ENCODE results near the gene PPP1R3F.
A peak's percentile ranks its signal among the peaks of the same experiment; 100 is the strongest.

PPP1R3F gene

DNA sequence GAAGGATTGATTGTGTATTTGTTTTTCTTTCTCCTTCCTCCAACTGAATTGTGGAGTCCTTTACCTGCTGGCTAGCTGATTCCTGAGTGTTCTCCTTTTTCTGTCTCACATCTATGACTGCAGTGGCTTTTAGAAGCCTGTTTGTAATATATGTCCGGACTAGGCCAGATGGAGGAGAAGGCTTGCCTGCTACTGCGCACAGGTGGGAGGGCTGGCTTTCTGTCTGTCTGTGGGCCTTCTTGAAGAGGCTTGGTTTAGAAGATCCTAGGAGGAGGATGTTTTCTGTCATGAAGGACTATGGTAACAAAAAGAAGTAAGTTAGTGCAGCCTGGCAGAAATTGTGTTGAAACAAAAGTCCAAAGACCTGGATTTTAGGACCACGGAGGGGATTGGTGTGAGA, 8.5 kb downstream of the PPP1R3F start:
- TF ChIP-seq ZNF8 (CRISPR knock-in tag; IDR thresholded peaks at IDR 0.05) (no peak), ZFP30 (CRISPR knock-in tag; IDR thresholded peaks at IDR 0.05) (no peak), TOX (CRISPR knock-in tag; IDR thresholded peaks at IDR 0.05; ENCODE audit: borderline replicate concordance) (no peak), SNAI2 (CRISPR knock-in tag; IDR thresholded peaks at IDR 0.05) (no peak), TCF4 (CRISPR knock-in tag; IDR thresholded peaks at IDR 0.05; ENCODE audit: borderline replicate concordance) (no peak)
- TF ChIP-seq, protein P1, sequence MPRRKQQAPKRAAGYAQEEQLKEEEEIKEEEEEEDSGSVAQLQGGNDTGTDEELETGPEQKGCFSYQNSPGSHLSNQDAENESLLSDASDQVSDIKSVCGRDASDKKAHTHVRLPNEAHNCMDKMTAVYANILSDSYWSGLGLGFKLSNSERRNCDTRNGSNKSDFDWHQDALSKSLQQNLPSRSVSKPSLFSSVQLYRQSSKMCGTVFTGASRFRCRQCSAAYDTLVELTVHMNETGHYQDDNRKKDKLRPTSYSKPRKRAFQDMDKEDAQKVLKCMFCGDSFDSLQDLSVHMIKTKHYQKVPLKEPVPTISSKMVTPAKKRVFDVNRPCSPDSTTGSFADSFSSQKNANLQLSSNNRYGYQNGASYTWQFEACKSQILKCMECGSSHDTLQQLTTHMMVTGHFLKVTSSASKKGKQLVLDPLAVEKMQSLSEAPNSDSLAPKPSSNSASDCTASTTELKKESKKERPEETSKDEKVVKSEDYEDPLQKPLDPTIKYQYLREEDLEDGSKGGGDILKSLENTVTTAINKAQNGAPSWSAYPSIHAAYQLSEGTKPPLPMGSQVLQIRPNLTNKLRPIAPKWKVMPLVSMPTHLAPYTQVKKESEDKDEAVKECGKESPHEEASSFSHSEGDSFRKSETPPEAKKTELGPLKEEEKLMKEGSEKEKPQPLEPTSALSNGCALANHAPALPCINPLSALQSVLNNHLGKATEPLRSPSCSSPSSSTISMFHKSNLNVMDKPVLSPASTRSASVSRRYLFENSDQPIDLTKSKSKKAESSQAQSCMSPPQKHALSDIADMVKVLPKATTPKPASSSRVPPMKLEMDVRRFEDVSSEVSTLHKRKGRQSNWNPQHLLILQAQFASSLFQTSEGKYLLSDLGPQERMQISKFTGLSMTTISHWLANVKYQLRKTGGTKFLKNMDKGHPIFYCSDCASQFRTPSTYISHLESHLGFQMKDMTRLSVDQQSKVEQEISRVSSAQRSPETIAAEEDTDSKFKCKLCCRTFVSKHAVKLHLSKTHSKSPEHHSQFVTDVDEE (CRISPR knock-in tag; IDR thresholded peaks at IDR 0.05): no peak
- ATAC-seq: no peak

DNA sequence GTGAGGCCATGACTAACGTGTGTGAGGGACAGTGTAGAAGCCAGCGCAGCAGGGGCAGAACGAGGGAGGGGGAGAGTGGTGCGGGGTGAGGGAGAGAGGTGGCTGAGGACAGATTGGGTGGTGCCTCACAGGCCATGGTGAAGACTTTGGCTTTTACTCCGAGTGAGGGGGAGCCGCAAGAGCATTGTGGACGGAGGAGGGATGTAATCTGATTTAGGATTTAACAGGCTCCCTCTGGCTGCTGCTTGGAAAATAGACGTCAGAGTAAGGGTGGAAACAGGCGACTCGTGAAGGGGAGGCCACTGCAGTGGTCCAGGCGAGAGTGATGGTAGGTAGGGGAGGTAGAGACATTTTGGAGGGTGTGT, 13.0 kb downstream of the PPP1R3F start:
- ATAC-seq: peak; percentile 85
- no peak for TF ChIP-seq ZNF70 (CRISPR knock-in tag; IDR thresholded peaks at IDR 0.05)
- TF ChIP-seq ZNF565 (CRISPR knock-in tag; conservative IDR thresholded peaks at IDR 0.05; ENCODE audit: low read depth): no peak
- no peak for TF ChIP-seq ZFP30 (CRISPR knock-in tag; IDR thresholded peaks at IDR 0.05)
- no peak for TF ChIP-seq BACH2 (CRISPR knock-in tag; IDR thresholded peaks at IDR 0.05; ENCODE audit: borderline replicate concordance)
- TF ChIP-seq CSDC2 (CRISPR knock-in tag; IDR thresholded peaks at IDR 0.05): no peak
- TF ChIP-seq OSR1 (CRISPR knock-in tag; IDR thresholded peaks at IDR 0.05): no peak
- TF ChIP-seq ARNTL (CRISPR knock-in tag; IDR thresholded peaks at IDR 0.05; ENCODE audit: borderline replicate concordance, low read depth): no peak
- TF ChIP-seq ESRRG (CRISPR knock-in tag; IDR thresholded peaks at IDR 0.05): no peak
- no peak for TF ChIP-seq ZFP3 (CRISPR knock-in tag; IDR thresholded peaks at IDR 0.05)
- no peak for TF ChIP-seq PPARA (CRISPR knock-in tag; IDR thresholded peaks at IDR 0.05; ENCODE audit: borderline replicate concordance)
- TF ChIP-seq, protein P2, sequence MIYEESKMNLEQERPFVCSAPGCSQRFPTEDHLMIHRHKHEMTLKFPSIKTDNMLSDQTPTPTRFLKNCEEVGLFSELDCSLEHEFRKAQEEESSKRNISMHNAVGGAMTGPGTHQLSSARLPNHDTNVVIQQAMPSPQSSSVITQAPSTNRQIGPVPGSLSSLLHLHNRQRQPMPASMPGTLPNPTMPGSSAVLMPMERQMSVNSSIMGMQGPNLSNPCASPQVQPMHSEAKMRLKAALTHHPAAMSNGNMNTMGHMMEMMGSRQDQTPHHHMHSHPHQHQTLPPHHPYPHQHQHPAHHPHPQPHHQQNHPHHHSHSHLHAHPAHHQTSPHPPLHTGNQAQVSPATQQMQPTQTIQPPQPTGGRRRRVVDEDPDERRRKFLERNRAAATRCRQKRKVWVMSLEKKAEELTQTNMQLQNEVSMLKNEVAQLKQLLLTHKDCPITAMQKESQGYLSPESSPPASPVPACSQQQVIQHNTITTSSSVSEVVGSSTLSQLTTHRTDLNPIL (CRISPR knock-in tag; IDR thresholded peaks at IDR 0.05; ENCODE audit: low read depth): no peak
- TF ChIP-seq, protein P3, sequence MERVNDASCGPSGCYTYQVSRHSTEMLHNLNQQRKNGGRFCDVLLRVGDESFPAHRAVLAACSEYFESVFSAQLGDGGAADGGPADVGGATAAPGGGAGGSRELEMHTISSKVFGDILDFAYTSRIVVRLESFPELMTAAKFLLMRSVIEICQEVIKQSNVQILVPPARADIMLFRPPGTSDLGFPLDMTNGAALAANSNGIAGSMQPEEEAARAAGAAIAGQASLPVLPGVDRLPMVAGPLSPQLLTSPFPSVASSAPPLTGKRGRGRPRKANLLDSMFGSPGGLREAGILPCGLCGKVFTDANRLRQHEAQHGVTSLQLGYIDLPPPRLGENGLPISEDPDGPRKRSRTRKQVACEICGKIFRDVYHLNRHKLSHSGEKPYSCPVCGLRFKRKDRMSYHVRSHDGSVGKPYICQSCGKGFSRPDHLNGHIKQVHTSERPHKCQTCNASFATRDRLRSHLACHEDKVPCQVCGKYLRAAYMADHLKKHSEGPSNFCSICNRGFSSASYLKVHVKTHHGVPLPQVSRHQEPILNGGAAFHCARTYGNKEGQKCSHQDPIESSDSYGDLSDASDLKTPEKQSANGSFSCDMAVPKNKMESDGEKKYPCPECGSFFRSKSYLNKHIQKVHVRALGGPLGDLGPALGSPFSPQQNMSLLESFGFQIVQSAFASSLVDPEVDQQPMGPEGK (CRISPR knock-in tag; IDR thresholded peaks at IDR 0.05; ENCODE audit: borderline replicate concordance): no peak
- TF ChIP-seq SNAI2 (CRISPR knock-in tag; IDR thresholded peaks at IDR 0.05): no peak
- TF ChIP-seq GLIS3 (CRISPR knock-in tag; IDR thresholded peaks at IDR 0.05): no peak
- TF ChIP-seq ZC3H10 (CRISPR knock-in tag; IDR thresholded peaks at IDR 0.05): no peak

DNA sequence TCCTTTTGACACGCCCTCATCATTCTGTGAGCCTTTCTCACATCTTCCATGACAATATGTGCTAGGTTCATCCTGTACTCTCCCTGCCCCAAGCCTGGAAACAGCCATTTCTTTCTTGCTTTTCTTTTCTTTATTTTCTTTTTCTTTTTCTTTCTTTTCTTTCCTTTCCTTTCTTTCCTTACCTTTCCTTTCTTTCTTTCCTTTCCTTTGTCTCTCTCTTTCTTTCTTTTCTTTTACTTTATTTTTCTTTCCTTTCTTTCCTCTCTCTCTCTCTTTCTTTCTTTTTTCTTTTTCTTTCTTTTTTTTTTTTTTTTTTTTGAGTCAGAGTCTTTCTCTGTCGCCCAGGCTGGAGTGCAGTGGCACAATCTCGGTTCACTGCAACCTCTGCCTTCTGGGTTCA, 14.6 kb downstream of the PPP1R3F start:
- no peak for ATAC-seq
- TF ChIP-seq, protein P4, sequence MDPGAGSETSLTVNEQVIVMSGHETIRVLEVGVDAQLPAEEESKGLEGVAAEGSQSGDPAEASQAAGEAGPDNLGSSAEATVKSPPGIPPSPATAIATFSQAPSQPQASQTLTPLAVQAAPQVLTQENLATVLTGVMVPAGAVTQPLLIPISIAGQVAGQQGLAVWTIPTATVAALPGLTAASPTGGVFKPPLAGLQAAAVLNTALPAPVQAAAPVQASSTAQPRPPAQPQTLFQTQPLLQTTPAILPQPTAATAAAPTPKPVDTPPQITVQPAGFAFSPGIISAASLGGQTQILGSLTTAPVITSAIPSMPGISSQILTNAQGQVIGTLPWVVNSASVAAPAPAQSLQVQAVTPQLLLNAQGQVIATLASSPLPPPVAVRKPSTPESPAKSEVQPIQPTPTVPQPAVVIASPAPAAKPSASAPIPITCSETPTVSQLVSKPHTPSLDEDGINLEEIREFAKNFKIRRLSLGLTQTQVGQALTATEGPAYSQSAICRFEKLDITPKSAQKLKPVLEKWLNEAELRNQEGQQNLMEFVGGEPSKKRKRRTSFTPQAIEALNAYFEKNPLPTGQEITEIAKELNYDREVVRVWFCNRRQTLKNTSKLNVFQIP (CRISPR knock-in tag; IDR thresholded peaks at IDR 0.05; ENCODE audit: borderline replicate concordance, low read depth): no peak
- TF ChIP-seq TCF4 (CRISPR knock-in tag; IDR thresholded peaks at IDR 0.05; ENCODE audit: borderline replicate concordance): no peak
- TF ChIP-seq ZFP3 (CRISPR knock-in tag; IDR thresholded peaks at IDR 0.05): no peak
- TF ChIP-seq PPARA (CRISPR knock-in tag; IDR thresholded peaks at IDR 0.05; ENCODE audit: borderline replicate concordance): no peak
- no peak for TF ChIP-seq ZFP30 (CRISPR knock-in tag; IDR thresholded peaks at IDR 0.05)
- TF ChIP-seq CSDC2 (CRISPR knock-in tag; IDR thresholded peaks at IDR 0.05): no peak
- no peak for TF ChIP-seq BACH2 (CRISPR knock-in tag; IDR thresholded peaks at IDR 0.05; ENCODE audit: borderline replicate concordance)
- TF ChIP-seq ISL1 (CRISPR knock-in tag; IDR thresholded peaks at IDR 0.05): no peak
- TF ChIP-seq, protein P2 (CRISPR knock-in tag; IDR thresholded peaks at IDR 0.05; ENCODE audit: low read depth): no peak
- TF ChIP-seq ESRRG (CRISPR knock-in tag; IDR thresholded peaks at IDR 0.05): no peak
- TF ChIP-seq ZNF8 (CRISPR knock-in tag; IDR thresholded peaks at IDR 0.05): no peak
- no peak for TF ChIP-seq GLIS3 (CRISPR knock-in tag; IDR thresholded peaks at IDR 0.05)
- TF ChIP-seq TOX (CRISPR knock-in tag; IDR thresholded peaks at IDR 0.05; ENCODE audit: borderline replicate concordance): no peak
- TF ChIP-seq OSR1 (CRISPR knock-in tag; IDR thresholded peaks at IDR 0.05): no peak
- TF ChIP-seq ZNF565 (CRISPR knock-in tag; conservative IDR thresholded peaks at IDR 0.05; ENCODE audit: low read depth): no peak
- TF ChIP-seq ZNF70 (CRISPR knock-in tag; IDR thresholded peaks at IDR 0.05): no peak
- TF ChIP-seq ARNTL (CRISPR knock-in tag; IDR thresholded peaks at IDR 0.05; ENCODE audit: borderline replicate concordance, low read depth): no peak
- no peak for TF ChIP-seq SNAI2 (CRISPR knock-in tag; IDR thresholded peaks at IDR 0.05)
- TF ChIP-seq ZC3H10 (CRISPR knock-in tag; IDR thresholded peaks at IDR 0.05): no peak

Measured in SK-N-SH treated with all-trans-retinoic acid at 6 μM for 48 hours (cell line).